HEK293 (cell line): ENCODE results near the gene HSD11B1.

Source experiments
- CTCF ChIA-PET: fragments of 350-600 bp; formaldehyde crosslinking; extraction: SDS; loops from one replicate; lab custom pipeline; 2021; ENCODE audit warnings: antibody characterized with exemption; lab: Yijun Ruan, JAX
- POLR2A ChIA-PET: fragments of 300-600 bp; formaldehyde crosslinking; extraction: SDS; loops from one replicate; lab custom pipeline; 2020; ENCODE audit warnings: antibody characterized with exemption, inconsistent platforms; lab: Yijun Ruan, JAX
- H3K27ac ChIP-seq: fragments of 200-500 bp; sonication (Bioruptor generic); 2 replicates; pipeline ENCODE4 v1.5.1; 2014; ENCODE audit warnings: low read depth, low read length, control low read depth, inconsistent platforms; ENCODE audit errors: extremely low read depth
- H3K36me3 ChIP-seq, 2 experiments: fragments of 200-500 bp in 1 of 2; sonication (Bioruptor generic) in 1 of 2; 1 replicate in 1 of 2; 2 replicates in 1 of 2; pipeline ENCODE4 v1.5.1; 2014 to 2017; ENCODE audit warnings: inconsistent platforms in 2 of 2, low read length in 2 of 2; ENCODE audit not compliant: control insufficient read depth in 2 of 2, insufficient read depth in 1 of 2
- H3K4me1 ChIP-seq: fragments of 200-500 bp; sonication (Bioruptor generic); 2 replicates; pipeline ENCODE4 v1.5.1; 2014; ENCODE audit warnings: mild to moderate bottlenecking, low read length, inconsistent platforms; ENCODE audit not compliant: control insufficient read depth, insufficient read depth
- H3K4me3 ChIP-seq: 2 replicates; pipeline ENCODE4 v1.5.1; 2011; ENCODE audit warnings: low read depth, mild to moderate bottlenecking, control low read depth, low read length, moderate library complexity
- H3K9me3 ChIP-seq: fragments of 200-500 bp; sonication (Bioruptor generic); 2 replicates; pipeline ENCODE4 v1.5.1; 2014; ENCODE audit warnings: low read depth, low read length, inconsistent platforms; ENCODE audit not compliant: control insufficient read depth, insufficient read depth
- HIC1 ChIP-seq: fragments of 450-650 bp; formaldehyde crosslinking; IDR thresholded peaks from 2 replicates; pipeline ENCODE4 v1.5.1; 2016; ENCODE audit warnings: missing biosample characterization, missing genetic modification characterization
- REST ChIP-seq: fragments of 450-650 bp; formaldehyde crosslinking; IDR thresholded peaks from 2 replicates; pipeline ENCODE4 v1.5.1; 2016; ENCODE audit warnings: missing biosample characterization, missing genetic modification characterization
- SALL2 ChIP-seq: fragments of 450-650 bp; formaldehyde crosslinking; IDR thresholded peaks from 2 replicates; pipeline ENCODE4 v1.5.0; 2017; ENCODE audit warnings: missing biosample characterization, mild to moderate bottlenecking, missing genetic modification characterization, borderline replicate concordance
- WT1 ChIP-seq: fragments of 450-650 bp; formaldehyde crosslinking; IDR thresholded peaks from 2 replicates; pipeline ENCODE4 v1.5.1; 2016; ENCODE audit warnings: missing biosample characterization, missing genetic modification characterization
- ZFHX2 ChIP-seq: fragments of 450-650 bp; formaldehyde crosslinking; conservative IDR thresholded peaks from 2 replicates; pipeline ENCODE4 v1.5.1; 2016; ENCODE audit warnings: missing biosample characterization, missing genetic modification characterization
- ZFP69B ChIP-seq: fragments of 450-650 bp; formaldehyde crosslinking; IDR thresholded peaks from 2 replicates; pipeline ENCODE4 v1.5.1; 2016; ENCODE audit warnings: missing biosample characterization, missing genetic modification characterization
- ZNF155 ChIP-seq: fragments of 450-650 bp; formaldehyde crosslinking; IDR thresholded peaks from 2 replicates; pipeline ENCODE4 v1.5.1; 2016; ENCODE audit warnings: missing biosample characterization, missing genetic modification characterization
- ZNF202 ChIP-seq: fragments of 450-650 bp; formaldehyde crosslinking; IDR thresholded peaks from 2 replicates; pipeline ENCODE4 v1.5.1; 2016; ENCODE audit warnings: missing biosample characterization, missing genetic modification characterization, borderline replicate concordance
- ZNF302 ChIP-seq: fragments of 450-650 bp; formaldehyde crosslinking; IDR thresholded peaks from 2 replicates; pipeline ENCODE4 v1.5.1; 2016; ENCODE audit warnings: missing biosample characterization, missing genetic modification characterization, low read depth
- ZNF311 ChIP-seq: fragments of 450-650 bp; formaldehyde crosslinking; IDR thresholded peaks from 2 replicates; pipeline ENCODE4 v1.5.1; 2017; ENCODE audit warnings: missing biosample characterization, missing genetic modification characterization, borderline replicate concordance
- ZNF335 ChIP-seq: fragments of 450-650 bp; formaldehyde crosslinking; conservative IDR thresholded peaks from 2 replicates; pipeline ENCODE4 v1.5.1; 2016; ENCODE audit warnings: missing biosample characterization, missing genetic modification characterization
- ZNF341 ChIP-seq: fragments of 450-650 bp; formaldehyde crosslinking; IDR thresholded peaks from 2 replicates; pipeline ENCODE4; 2016; ENCODE audit warnings: low read depth, missing biosample characterization, missing genetic modification characterization
- ZNF362 ChIP-seq: fragments of 450-650 bp; formaldehyde crosslinking; IDR thresholded peaks from 2 replicates; pipeline ENCODE4 v1.5.1; 2016; ENCODE audit warnings: missing biosample characterization, missing genetic modification characterization
- ZNF518A ChIP-seq: fragments of 450-650 bp; formaldehyde crosslinking; conservative IDR thresholded peaks from 2 replicates; pipeline ENCODE4 v1.5.1; 2016; ENCODE audit warnings: low read depth, missing biosample characterization, missing genetic modification characterization
- ZNF600 ChIP-seq: fragments of 450-650 bp; formaldehyde crosslinking; IDR thresholded peaks from 2 replicates; pipeline ENCODE4 v1.5.1; 2016; ENCODE audit warnings: missing biosample characterization, missing genetic modification characterization
- ZNF677 ChIP-seq: fragments of 450-650 bp; IDR thresholded peaks from 2 replicates; pipeline ENCODE4 v1.5.0; 2018; ENCODE audit warnings: missing biosample characterization, mild to moderate bottlenecking, missing genetic modification characterization, moderate library complexity
- ZNF704 ChIP-seq: fragments of 450-650 bp; formaldehyde crosslinking; IDR thresholded peaks from 2 replicates; pipeline ENCODE4 v1.5.1; 2016; ENCODE audit warnings: missing biosample characterization, missing genetic modification characterization
- ZNF777 ChIP-seq: fragments of 450-650 bp; formaldehyde crosslinking; IDR thresholded peaks from 2 replicates; pipeline ENCODE4 v1.5.1; 2017; ENCODE audit warnings: missing biosample characterization, missing genetic modification characterization, borderline replicate concordance
- ZNF830 ChIP-seq: fragments of 450-650 bp; IDR thresholded peaks from 2 replicates; pipeline ENCODE4 v1.5.0; 2018; ENCODE audit warnings: missing biosample characterization, missing genetic modification characterization, low read depth, mild to moderate bottlenecking, moderate library complexity
- ZSCAN5A ChIP-seq: fragments of 450-650 bp; formaldehyde crosslinking; IDR thresholded peaks from 2 replicates; pipeline ENCODE4 v1.5.1; 2016; ENCODE audit warnings: missing biosample characterization, missing genetic modification characterization

HSD11B1 gene

GRCh38 chr1:209674957-209675564 lies 29.6 kb upstream of the HSD11B1 start, which contains the start of gene G0S2 (continued):
- 0 out of 2 replicates have a peak, but pooled peaks have one; percentile 27 for TF ChIP-seq ZNF518A (tag by site-specific recombination)
- TF ChIP-seq ZFHX2 (tag by site-specific recombination) = peak; percentile 99
- peak; percentile 80 for TF ChIP-seq ZFP69B (tag by site-specific recombination)
- TF ChIP-seq ZNF677 = no peak
- TF ChIP-seq SALL2 = no peak
- no peak for TF ChIP-seq ZNF311 (tag by site-specific recombination)

- H3K9me3 ChIP-seq = no peaks in the 10 kb centered on the region
- H3K36me3 ChIP-seq = no peaks in the 10 kb centered on the region
- no peaks in the 10 kb centered on the region; the same call in 1 of the 2 replicates for H3K4me1 ChIP-seq
- H3K4me3 ChIP-seq = peak overlapping the region; percentile 29
- POLR2A ChIA-PET = interaction anchor here (0.6 to 1.2 kb wide), 2 partner anchors 17 to 23 kb away, joined by 3 to 4 read pairs; no protein-coding TSS in a partner anchor
- CTCF ChIA-PET = interaction anchor here (0.6 to 1.5 kb wide), 3 partner anchors 12 to 44 kb away, joined by 3 to 4 read pairs (median 4); partner anchors contain the start of gene LAMB3
- no peak overlapping the region for H3K27ac ChIP-seq
- TF ChIP-seq ZNF202 (no peak), WT1 (no peak), ZNF341 (tag by site-specific recombination) (0 out of 2 replicates have a peak, but pooled peaks have one; percentile 3), HIC1 (no peak), ZNF704 (no peak), ZSCAN5A (tag by site-specific recombination) (no peak), ZNF335 (peak; percentile 5; the same call in 1 of the 2 replicates), ZNF302 (no peak), REST (tag by site-specific recombination) (peak; percentile 68; the same call in 1 of the 2 replicates), ZNF777 (0 out of 2 replicates have a peak, but pooled peaks have one; percentile 33), ZNF362 (tag by site-specific recombination) (no peak), ZNF155 (tag by site-specific recombination) (no peak), ZNF600 (peak; percentile 65; the same call in 1 of the 2 replicates), ZNF830 (tag by site-specific recombination) (no peak)
Observed at GRCh38 chr1:209675565-209676154, 29.0 kb upstream of the HSD11B1 start.
